Loucy (cell line): Measurements from ENCODE around the gene HOXA13.

Experiments used
- H2AFZ ChIP-seq: fragments of 200-600 bp; sonication (generic); 2 replicates; pipeline ENCODE4 v1.6.0; 2016; ENCODE audit warnings: antibody characterized with exemption, mild to moderate bottlenecking, low read length, moderate library complexity
- H3F3A ChIP-seq: fragments of 200-600 bp; 2 replicates; pipeline ENCODE4 v1.6.0; 2016; ENCODE audit warnings: antibody characterized with exemption, low read depth, mild to moderate bottlenecking
- H3K27me3 ChIP-seq: fragments of 200-600 bp; sonication (generic); 2 replicates; pipeline ENCODE4 v1.6.1; 2014; ENCODE audit warnings: low read length, mild to moderate bottlenecking; ENCODE audit not compliant: insufficient read depth, poor library complexity, severe bottlenecking
- H3K36me3 ChIP-seq: fragments of 200-600 bp; sonication (generic); 2 replicates; pipeline ENCODE4 v1.6.1; 2016; ENCODE audit warnings: low read length; ENCODE audit not compliant: insufficient read depth
- H3K4me1 ChIP-seq: fragments of 200-600 bp; sonication (generic); 2 replicates; pipeline ENCODE4 v1.5.1; 2014; ENCODE audit warnings: low read length, mild to moderate bottlenecking; ENCODE audit not compliant: insufficient read depth, poor library complexity, severe bottlenecking
- H3K4me2 ChIP-seq: fragments of 200-600 bp; sonication (generic); 2 replicates; pipeline ENCODE4 v1.6.0; 2014; ENCODE audit warnings: antibody characterized with exemption, low read length, low read depth, mild to moderate bottlenecking; ENCODE audit not compliant: poor library complexity, severe bottlenecking
- H3K4me3 ChIP-seq: fragments of 200-600 bp; sonication (generic); 2 replicates; pipeline ENCODE4 v1.5.1; 2014; ENCODE audit warnings: low read length, mild to moderate bottlenecking, mixed read lengths; ENCODE audit not compliant: poor library complexity, severe bottlenecking
- H3K79me2 ChIP-seq: fragments of 200-600 bp; sonication (generic); 2 replicates; pipeline ENCODE4 v1.6.1; 2014; ENCODE audit warnings: low read length; ENCODE audit not compliant: insufficient read depth
- H3K9ac ChIP-seq: fragments of 200-600 bp; sonication (generic); 2 replicates; pipeline ENCODE4 v1.6.0; 2014; ENCODE audit warnings: mild to moderate bottlenecking, low read depth, low read length, moderate library complexity; ENCODE audit not compliant: poor library complexity, severe bottlenecking
- H3K9me2 ChIP-seq: fragments of 200-600 bp; sonication (generic); replicated peaks from 2 replicates; pipeline ENCODE4 v1.6.1; 2016; ENCODE audit warnings: low read depth, low read length, mixed read lengths
- H3K9me3 ChIP-seq: fragments of 200-600 bp; sonication (generic); 2 replicates; pipeline ENCODE4 v1.6.1; 2014; ENCODE audit warnings: mild to moderate bottlenecking, antibody characterized with exemption, low read length, low read depth; ENCODE audit not compliant: insufficient read depth
- H4K20me1 ChIP-seq: fragments of 200-600 bp; sonication (generic); 2 replicates; pipeline ENCODE4 v1.6.0; 2014; ENCODE audit warnings: antibody characterized with exemption, low read length, mild to moderate bottlenecking; ENCODE audit not compliant: insufficient read depth, poor library complexity, severe bottlenecking
- EZH2phosphoT487 ChIP-seq: fragments of 200-600 bp; IDR thresholded peaks from 2 replicates; pipeline ENCODE4 v1.6.1; 2018; ENCODE audit warnings: antibody characterized with exemption, mild to moderate bottlenecking, moderate library complexity, borderline replicate concordance
- TF ChIP-seq, protein P1 (sequence below): fragments of 200-600 bp; sonication (generic); conservative IDR thresholded peaks from 2 replicates; pipeline ENCODE4 v1.5.1; 2014; ENCODE audit warnings: mild to moderate bottlenecking, antibody characterized with exemption, low read length

Gene HOXA13

DNA sequence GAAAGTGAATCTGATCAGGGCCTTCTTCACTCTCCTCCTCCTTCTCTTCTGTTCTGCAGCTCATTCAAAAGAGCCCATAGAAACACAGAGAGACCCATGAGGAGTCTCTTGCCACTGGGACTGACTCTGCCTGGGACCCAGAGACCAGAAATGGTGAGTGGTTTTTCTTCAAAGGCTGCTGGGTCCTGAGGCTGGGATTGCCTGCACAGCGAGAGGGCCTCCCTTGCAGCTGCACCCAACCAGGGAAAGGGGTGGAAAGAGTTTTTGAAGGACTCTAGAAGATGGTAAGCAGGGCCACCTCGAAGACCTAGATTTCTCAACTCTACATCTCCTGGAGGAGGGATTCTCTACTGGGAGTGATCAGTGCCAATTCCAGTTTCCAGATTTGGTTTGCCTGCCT is 15.5 kb upstream of the HOXA13 start:
- Histone ChIP-seq H2AFZ (no peak overlapping the region), H3K9me2 (no peaks in the 10 kb centered on the region), H3K9me3 (no peaks in the 10 kb centered on the region), H3K4me2 (no peak overlapping the region), H4K20me1 (no peaks in the 10 kb centered on the region), H3K36me3 (no peaks in the 10 kb centered on the region), H3F3A (no peaks in the 10 kb centered on the region), H3K4me3 (no peak overlapping the region), H3K79me2 (no peaks in the 10 kb centered on the region), H3K4me1 (no peaks in the 10 kb centered on the region), H3K9ac (no peak overlapping the region), H3K27me3 (no peaks in the 10 kb centered on the region)
- TF ChIP-seq, protein P1, sequence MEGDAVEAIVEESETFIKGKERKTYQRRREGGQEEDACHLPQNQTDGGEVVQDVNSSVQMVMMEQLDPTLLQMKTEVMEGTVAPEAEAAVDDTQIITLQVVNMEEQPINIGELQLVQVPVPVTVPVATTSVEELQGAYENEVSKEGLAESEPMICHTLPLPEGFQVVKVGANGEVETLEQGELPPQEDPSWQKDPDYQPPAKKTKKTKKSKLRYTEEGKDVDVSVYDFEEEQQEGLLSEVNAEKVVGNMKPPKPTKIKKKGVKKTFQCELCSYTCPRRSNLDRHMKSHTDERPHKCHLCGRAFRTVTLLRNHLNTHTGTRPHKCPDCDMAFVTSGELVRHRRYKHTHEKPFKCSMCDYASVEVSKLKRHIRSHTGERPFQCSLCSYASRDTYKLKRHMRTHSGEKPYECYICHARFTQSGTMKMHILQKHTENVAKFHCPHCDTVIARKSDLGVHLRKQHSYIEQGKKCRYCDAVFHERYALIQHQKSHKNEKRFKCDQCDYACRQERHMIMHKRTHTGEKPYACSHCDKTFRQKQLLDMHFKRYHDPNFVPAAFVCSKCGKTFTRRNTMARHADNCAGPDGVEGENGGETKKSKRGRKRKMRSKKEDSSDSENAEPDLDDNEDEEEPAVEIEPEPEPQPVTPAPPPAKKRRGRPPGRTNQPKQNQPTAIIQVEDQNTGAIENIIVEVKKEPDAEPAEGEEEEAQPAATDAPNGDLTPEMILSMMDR = no peak
- TF ChIP-seq EZH2phosphoT487 = no peak

DNA sequence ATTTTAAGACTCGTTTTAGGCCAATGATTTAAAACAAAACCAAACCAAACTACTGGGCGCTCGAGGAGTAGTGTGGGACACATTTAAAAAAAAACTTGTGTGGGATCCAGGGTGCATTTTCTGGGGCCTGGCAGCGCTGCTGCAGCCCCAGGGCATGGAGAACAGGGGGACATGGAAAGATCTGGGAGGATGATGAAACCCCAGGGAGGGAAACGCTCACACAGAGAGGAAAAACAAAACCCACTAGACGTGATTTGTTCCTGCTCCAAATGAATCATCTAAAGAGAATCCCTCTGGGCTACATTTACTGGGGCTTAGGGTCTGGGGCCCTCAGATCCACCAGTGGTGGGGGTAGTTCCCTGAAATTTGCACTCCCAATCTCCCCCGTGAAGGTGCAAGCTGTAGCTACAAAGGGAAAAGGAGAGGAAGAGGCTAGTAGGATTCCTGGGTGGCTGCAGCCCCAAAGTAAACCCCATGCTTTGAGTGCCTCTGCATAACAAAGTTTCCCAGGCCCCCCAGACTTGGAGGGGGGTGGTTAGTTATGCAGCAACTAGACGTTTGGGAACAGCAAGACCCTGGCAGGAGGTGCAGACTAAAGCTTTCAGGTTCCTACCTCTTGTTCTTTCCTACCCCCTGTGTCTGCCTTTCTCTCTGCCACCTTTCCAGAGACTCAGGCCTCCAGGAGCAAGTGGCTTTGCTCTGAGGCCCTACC is 14.5 kb upstream of the HOXA13 start:
- Histone ChIP-seq H3K9me3 (no peaks in the 10 kb centered on the region), H3K27me3 (no peaks in the 10 kb centered on the region), H3F3A (no peaks in the 10 kb centered on the region), H3K9ac (no peak overlapping the region), H2AFZ (no peak overlapping the region), H4K20me1 (no peaks in the 10 kb centered on the region), H3K4me2 (no peak overlapping the region), H3K4me1 (no peaks in the 10 kb centered on the region), H3K9me2 (no peaks in the 10 kb centered on the region), H3K79me2 (no peaks in the 10 kb centered on the region), H3K36me3 (no peaks in the 10 kb centered on the region), H3K4me3 (no peak overlapping the region)
- TF ChIP-seq, protein P1 = no peak
- TF ChIP-seq EZH2phosphoT487 = no peak

DNA sequence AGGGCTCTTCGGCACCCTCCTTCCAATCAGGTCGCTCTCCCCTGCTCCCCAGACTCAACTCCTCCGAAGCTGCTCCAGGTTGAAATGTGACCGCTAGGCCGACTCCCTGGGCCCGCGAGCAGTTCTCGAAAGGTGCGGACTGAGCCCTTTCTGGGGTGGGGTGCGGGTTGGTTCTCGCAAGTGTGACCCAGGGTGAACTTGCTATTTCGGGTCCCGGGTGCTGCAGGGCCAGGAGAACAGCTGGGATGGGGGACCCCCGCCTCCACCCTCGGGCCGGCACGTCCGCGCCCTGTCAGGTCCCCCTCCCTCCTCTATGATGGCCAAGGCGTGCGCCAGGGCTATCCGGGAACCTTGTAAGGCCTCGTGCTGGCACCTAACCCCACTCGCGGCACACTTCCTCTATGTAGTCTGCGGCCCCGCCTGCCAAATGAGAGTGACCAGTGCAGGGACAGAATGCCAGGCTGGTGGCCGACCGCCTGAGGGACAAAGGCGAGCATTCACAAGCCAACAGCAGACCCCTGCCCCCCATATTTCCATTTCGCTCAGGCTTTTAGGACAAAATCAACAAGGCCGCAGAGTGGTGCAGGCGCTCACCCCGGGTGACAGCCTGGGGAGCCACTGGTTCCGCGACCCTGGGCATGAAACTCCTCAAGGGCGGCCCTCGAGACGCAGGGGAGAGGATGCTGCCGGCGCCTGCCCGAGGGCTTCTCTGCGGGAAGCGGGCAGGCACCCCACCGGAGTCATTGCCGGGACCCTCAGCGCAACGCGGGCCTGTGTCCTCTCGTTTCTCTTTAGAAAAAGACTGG is 13.7 kb upstream of the HOXA13 start:
- Histone ChIP-seq H3K36me3 (no peaks in the 10 kb centered on the region), H3K4me2 (no peak overlapping the region), H3K9ac (no peak overlapping the region), H3F3A (no peaks in the 10 kb centered on the region), H3K9me3 (no peaks in the 10 kb centered on the region), H4K20me1 (no peaks in the 10 kb centered on the region), H3K79me2 (no peaks in the 10 kb centered on the region), H3K4me3 (no peak overlapping the region), H3K4me1 (no peaks in the 10 kb centered on the region), H2AFZ (no peak overlapping the region), H3K9me2 (no peaks in the 10 kb centered on the region), H3K27me3 (no peaks in the 10 kb centered on the region)
- TF ChIP-seq EZH2phosphoT487 = no peak
- TF ChIP-seq, protein P1 = no peak
